Measurements from ENCODE around the gene GH1.
"Not testable (repeated sequence)": the region's sequence is repeated elsewhere in the genome, so short reads cannot be mapped to it uniquely, and the experiment has no call there.

DNA sequence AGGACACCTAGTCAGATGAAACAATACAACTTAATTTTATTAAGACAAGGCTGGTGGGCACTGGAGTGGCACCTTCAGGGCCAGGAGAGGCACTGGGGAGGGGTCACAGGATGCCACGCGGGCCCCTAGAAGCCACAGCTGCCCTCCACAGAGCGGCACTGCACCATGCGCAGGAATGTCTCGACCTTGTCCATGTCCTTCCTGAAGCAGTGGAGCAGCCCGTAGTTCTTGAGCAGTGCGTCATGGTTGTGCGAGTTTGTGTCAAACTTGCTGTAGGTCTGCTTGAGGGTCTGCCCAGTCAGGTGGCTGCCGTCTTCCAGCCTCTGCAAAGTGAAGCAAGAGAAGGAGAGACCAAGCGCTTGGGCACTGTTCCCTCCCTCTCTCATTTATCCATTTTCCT, 9.1 kb downstream of the GH1 start:
- TF ChIP-seq POLR2A, POLR2AphosphoS5 (IDR thresholded peaks at IDR 0.05): not testable (repeated sequence)
- TF ChIP-seq, protein P1, sequence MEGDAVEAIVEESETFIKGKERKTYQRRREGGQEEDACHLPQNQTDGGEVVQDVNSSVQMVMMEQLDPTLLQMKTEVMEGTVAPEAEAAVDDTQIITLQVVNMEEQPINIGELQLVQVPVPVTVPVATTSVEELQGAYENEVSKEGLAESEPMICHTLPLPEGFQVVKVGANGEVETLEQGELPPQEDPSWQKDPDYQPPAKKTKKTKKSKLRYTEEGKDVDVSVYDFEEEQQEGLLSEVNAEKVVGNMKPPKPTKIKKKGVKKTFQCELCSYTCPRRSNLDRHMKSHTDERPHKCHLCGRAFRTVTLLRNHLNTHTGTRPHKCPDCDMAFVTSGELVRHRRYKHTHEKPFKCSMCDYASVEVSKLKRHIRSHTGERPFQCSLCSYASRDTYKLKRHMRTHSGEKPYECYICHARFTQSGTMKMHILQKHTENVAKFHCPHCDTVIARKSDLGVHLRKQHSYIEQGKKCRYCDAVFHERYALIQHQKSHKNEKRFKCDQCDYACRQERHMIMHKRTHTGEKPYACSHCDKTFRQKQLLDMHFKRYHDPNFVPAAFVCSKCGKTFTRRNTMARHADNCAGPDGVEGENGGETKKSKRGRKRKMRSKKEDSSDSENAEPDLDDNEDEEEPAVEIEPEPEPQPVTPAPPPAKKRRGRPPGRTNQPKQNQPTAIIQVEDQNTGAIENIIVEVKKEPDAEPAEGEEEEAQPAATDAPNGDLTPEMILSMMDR (IDR thresholded peaks at IDR 0.05): not testable (repeated sequence)

Data from transverse colon (tissue), 4 donors.